Measurements from ENCODE around the gene MINDY2. TPM values are rescaled to one million over a fixed set of nuclear protein-coding genes. Genes with fewer than 3 reads are reported as not detected.

Gene MINDY2
- total and polyA plus RNA-seq, 9 of the 15 experiments (the other 6 are each of a cell fraction or from before 2014, with no cell fraction given), result 2.4 to 15.3 (median 7.2) TPM

DNA sequence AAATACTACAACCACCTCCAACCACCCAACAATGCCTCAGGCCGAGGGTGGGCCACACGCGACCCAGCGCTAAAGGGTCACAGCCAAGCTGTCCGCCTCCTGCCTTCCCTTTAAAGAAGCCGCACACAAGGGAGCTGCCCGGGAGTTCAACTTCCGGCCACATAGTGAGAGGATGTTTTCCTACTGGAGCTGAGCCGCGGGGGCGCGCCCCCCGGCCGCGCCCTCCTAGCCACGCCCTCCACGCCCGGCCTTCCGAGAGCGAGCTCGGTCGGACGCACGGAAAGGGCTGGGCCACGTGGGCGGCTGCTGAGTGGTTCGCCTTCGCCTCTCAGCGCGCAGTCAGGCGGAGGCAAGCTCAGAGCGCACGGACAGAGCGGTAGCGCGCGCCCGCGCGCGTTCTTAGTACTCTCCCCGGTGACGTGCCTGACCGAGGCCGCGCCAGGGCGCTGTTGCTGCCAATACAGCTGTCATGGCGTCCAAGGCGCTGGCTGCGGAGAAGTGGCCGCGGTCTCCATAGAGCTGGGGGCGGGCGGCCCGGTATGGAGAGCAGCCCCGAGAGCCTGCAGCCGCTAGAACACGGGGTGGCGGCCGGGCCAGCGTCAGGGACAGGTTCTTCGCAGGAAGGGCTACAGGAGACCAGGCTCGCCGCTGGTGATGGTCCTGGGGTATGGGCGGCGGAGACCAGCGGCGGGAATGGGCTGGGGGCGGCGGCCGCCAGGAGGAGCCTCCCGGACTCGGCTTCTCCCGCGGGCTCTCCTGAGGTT lies at the start of gene MINDY2 (continued):
- TF ChIP-seq, protein P1, sequence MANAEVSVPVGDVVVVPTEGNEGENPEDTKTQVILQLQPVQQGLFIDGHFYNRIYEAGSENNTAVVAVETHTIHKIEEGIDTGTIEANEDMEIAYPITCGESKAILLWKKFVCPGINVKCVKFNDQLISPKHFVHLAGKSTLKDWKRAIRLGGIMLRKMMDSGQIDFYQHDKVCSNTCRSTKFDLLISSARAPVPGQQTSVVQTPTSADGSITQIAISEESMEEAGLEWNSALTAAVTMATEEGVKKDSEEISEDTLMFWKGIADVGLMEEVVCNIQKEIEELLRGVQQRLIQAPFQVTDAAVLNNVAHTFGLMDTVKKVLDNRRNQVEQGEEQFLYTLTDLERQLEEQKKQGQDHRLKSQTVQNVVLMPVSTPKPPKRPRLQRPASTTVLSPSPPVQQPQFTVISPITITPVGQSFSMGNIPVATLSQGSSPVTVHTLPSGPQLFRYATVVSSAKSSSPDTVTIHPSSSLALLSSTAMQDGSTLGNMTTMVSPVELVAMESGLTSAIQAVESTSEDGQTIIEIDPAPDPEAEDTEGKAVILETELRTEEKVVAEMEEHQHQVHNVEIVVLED (CRISPR knock-in tag; IDR thresholded peaks at IDR 0.05), result peak; percentile 81
- TF ChIP-seq CAMTA2 (CRISPR knock-in tag; conservative IDR thresholded peaks at IDR 0.05) (0 out of 2 replicates have a peak, but pooled peaks have one; percentile 73), EGR1 (conservative IDR thresholded peaks at IDR 0.05) (peak; percentile 96), NBN (IDR thresholded peaks at IDR 0.05; ENCODE audit: low read depth) (peak; percentile 60), NELFE (IDR thresholded peaks at IDR 0.05; ENCODE audit: insufficient read depth, insufficient read length) (no peak), C11orf30 (IDR thresholded peaks at IDR 0.05; ENCODE audit: low read depth) (peak; percentile 54), ERF (CRISPR knock-in tag; IDR thresholded peaks at IDR 0.05) (no peak; the same call in 1 of the 2 replicates), GATAD2A (IDR thresholded peaks at IDR 0.05) (no peak), ZNF175 (CRISPR knock-in tag; IDR thresholded peaks at IDR 0.05; ENCODE audit: low read depth) (0 out of 2 replicates have a peak, but pooled peaks have one; percentile 62), ZNF644 (tag; IDR thresholded peaks at IDR 0.05; ENCODE audit: low read depth) (peak; percentile 52; the same call in 1 of the 2 replicates), SOX6 (IDR thresholded peaks at IDR 0.05) (peak; percentile 76), SMARCE1 (IDR thresholded peaks at IDR 0.05) (0 out of 2 replicates have a peak, but pooled peaks have one; percentile 22), CXXC5 (CRISPR knock-in tag; IDR thresholded peaks at IDR 0.05) (peak; percentile 92), TEAD1 (CRISPR knock-in tag; IDR thresholded peaks at IDR 0.05) (peak; percentile 55 to 59; a peak in 2 of 4 replicates), RFX1 (IDR thresholded peaks at IDR 0.05) (no peak), NFRKB (IDR thresholded peaks at IDR 0.05; ENCODE audit: low read depth) (peak; percentile 74; the same call in 1 of the 2 replicates), ELF1 (tag; IDR thresholded peaks at IDR 0.05) (peak; percentile 74), NR2C2 (CRISPR knock-in tag; IDR thresholded peaks at IDR 0.05) (peak; percentile 51; the same call in 1 of the 2 replicates), NR2C2 (tag; IDR thresholded peaks at IDR 0.05) (peak; percentile 90), DDX20 (tag; IDR thresholded peaks at IDR 0.05; ENCODE audit: low read depth) (no peak)
- TF ChIP-seq, protein P2, sequence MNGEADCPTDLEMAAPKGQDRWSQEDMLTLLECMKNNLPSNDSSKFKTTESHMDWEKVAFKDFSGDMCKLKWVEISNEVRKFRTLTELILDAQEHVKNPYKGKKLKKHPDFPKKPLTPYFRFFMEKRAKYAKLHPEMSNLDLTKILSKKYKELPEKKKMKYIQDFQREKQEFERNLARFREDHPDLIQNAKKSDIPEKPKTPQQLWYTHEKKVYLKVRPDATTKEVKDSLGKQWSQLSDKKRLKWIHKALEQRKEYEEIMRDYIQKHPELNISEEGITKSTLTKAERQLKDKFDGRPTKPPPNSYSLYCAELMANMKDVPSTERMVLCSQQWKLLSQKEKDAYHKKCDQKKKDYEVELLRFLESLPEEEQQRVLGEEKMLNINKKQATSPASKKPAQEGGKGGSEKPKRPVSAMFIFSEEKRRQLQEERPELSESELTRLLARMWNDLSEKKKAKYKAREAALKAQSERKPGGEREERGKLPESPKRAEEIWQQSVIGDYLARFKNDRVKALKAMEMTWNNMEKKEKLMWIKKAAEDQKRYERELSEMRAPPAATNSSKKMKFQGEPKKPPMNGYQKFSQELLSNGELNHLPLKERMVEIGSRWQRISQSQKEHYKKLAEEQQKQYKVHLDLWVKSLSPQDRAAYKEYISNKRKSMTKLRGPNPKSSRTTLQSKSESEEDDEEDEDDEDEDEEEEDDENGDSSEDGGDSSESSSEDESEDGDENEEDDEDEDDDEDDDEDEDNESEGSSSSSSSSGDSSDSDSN (IDR thresholded peaks at IDR 0.05; ENCODE audit: borderline replicate concordance in 1 of 2, low read depth in 2 of 2, low read length in 2 of 2), result peak in 1 of 2 experiments; percentile 85; a peak in 2 of 4 replicates
- TF ChIP-seq, protein P3, sequence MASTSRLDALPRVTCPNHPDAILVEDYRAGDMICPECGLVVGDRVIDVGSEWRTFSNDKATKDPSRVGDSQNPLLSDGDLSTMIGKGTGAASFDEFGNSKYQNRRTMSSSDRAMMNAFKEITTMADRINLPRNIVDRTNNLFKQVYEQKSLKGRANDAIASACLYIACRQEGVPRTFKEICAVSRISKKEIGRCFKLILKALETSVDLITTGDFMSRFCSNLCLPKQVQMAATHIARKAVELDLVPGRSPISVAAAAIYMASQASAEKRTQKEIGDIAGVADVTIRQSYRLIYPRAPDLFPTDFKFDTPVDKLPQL (IDR thresholded peaks at IDR 0.05; ENCODE audit: extremely low read depth, insufficient read length), result peak; percentile 13
- TF ChIP-seq, protein P4, sequence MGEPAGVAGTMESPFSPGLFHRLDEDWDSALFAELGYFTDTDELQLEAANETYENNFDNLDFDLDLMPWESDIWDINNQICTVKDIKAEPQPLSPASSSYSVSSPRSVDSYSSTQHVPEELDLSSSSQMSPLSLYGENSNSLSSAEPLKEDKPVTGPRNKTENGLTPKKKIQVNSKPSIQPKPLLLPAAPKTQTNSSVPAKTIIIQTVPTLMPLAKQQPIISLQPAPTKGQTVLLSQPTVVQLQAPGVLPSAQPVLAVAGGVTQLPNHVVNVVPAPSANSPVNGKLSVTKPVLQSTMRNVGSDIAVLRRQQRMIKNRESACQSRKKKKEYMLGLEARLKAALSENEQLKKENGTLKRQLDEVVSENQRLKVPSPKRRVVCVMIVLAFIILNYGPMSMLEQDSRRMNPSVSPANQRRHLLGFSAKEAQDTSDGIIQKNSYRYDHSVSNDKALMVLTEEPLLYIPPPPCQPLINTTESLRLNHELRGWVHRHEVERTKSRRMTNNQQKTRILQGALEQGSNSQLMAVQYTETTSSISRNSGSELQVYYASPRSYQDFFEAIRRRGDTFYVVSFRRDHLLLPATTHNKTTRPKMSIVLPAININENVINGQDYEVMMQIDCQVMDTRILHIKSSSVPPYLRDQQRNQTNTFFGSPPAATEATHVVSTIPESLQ (CRISPR knock-in tag; IDR thresholded peaks at IDR 0.05), result no peak

Data from K562 (cell line).